GM18870 (cell line): ENCODE data around the gene ABHD1.
"Not testable (repeated sequence)": the region's sequence is repeated elsewhere in the genome, so short reads cannot be mapped to it uniquely, and the experiment has no call there.

Experiments
- ATAC-seq: cut with Tn5 transposase; IDR thresholded peaks from one replicate; pipeline ENCODE4 v1.9.1; 2021; ENCODE audit warnings: moderate library complexity; ENCODE audit not compliant: unreplicated experiment

Gene ABHD1

DNA sequence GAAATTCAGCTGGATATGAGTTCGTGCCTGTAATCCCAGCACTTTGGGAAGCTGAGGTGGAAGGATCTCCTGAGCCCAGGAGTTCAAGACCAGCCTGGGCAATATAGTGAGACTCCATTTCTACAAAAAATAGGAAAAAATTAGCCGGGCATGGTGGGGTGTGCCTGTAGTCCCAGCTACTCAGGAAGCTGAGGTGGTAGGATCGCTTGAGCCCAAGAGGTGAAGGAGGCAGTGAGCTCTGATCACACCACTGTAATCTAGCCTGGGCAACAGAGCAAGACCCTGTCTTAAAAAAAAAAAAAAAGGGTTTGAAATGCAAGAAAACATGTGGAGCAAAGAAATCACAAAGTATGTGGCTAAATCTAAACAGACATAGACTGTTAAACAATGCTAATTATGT is 14.5 kb upstream of the ABHD1 start:
- no peak for ATAC-seq

DNA sequence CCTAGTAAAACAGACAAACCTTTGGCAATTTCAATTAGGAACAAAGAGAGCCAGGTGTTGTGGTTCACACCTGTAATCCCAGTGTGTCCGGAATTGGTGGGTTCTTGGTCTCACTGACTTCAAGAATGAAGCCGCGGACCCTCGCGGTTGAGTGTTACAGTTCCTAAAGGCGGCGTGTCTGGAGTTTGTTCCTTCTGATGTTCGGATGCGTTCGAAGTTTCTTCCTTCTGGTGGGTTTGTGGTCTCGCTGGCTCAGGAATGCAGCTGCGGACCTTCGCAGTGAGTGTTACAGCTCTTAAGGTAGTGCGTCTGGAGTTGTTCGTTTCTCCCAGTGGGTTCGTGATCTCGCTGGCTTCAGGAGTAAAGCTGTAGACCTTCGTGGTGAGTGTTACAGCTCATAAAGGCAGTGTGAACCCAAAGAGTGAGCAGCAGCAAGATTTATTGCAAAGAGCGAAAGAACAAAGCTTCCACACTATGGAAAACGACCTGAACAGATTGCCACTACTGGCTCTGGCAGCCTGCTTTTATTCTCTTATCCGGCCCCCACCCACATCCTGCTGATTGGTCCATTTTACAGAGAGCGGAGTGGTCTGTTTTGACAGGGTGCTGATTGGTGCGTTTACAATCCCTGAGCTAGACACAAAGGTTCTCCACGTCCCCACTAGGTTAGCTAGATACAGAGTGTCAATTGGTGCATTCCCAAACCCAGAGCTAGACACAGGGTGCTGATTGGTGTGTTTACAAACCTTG is 12.8 kb upstream of the ABHD1 start:
- ATAC-seq: not testable (repeated sequence)

DNA sequence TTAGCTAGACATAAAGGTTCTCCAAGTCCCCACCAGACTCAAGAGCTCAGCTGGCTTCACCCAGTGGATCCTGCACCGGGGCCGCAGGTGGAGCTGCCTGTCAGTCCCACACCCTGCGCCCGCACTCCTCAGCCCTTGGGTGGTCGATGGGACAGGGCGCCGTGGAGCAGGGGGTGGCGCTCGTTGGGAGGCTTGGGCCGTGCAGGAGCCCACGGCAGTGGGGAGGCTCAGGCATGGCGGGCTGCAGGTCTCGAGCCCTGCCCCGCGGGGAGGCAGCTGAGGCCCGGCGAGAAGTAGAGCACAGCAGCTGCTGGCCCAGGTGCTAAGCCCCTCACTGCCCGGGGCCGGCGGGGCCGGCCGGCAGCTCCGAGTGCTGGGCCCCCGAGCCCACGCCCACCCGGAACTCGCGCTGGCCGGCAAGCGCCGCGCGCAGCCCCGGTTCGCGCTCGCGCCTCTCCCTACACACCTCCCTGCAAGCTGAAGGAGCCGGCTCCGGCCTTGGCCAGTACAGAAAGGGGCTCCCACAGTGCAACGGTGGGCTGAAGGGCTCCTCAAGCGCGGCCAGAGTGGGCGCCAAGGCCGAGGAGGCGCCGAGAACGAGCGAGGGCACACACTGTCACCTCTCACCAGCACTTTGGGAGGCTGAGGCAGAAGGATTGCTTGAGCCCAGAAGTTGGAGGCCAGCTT is 12.1 kb upstream of the ABHD1 start:
- not testable (repeated sequence) for ATAC-seq

DNA sequence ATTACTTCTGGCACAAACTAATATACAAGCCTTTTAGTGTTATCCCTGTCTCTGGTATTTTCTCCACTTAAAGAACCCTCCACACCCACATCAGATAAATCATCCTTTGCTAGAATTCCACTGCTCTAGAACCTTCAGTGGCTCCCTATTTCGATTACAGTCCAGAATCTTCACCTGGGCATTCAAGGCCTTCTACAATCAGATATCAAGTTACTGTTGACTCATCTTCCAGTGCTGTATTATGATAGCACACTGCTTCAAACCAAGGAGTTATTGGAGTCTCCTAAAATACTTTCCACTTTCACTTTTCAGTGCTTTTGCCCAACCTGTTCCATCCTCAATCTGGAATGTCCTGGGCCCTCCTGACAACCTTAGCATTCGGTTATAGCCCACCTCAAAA is 8.1 kb upstream of the ABHD1 start:
- ATAC-seq: no peak

DNA sequence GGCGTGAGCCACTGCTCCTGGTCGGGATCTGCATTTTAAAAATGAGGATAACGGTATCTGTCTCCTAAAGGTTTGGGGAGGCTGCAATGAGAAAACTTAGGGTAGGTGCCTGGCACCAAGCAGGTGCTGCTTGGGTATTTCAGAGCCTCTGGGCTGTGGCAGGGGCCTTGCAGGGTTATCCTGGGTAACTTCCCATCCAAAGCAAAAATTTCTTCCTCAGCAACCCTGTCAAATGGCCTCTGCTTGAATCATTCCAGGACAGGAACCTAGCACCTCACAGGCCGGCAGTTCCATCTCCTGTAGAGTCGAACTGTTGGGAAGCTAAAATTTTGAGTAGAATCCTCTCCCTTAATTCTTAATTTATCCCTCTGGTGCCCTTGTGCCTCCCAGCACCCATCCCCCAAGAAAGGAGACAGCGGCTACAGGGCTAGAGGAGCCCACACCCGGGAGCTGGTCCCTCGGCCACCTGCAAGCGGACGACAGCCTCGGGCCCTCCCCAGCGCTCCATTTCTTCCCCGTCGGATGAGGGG is 5.6 kb upstream of the ABHD1 start:
- ATAC-seq: no peak

DNA sequence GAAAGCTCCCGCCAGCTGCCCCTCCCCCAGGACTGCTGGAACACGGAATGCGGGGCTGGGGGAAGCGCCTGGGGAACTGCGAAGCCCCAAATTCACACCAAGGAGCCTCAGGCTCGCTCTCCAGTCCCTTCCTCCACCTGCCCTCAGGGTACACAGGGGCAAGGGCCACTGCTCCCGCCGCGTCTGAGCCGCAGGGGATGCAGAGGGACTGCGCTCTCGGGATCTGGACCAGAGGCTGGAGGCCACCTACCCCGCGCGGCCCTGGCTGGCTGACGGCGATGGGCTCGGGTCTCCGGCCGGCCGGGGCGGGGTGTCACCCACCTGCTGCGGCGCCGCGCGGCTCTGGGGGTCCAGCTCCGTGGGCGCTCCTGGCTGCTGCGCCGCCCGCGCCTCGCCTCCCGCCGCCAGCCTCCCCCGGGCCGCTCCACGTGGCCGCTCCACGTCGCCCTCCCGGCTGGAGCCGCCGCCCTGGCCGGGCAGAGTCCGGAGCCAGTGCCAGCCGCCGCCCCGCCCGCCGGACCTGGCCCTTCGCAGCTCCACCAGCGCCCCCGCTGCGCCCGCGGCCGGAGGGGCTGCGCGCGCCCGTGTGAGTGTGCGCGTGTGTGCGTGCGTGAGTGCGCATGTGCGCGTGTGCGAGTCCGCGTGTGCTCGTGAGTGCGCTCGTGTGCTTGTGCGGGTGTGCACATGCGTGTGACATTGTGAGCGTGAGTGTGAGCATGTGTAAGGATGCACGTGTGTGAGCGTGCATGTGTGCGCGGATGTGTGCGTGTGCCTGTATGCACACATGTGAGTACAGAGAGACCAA is 4.9 kb upstream of the ABHD1 start, which contains the start of gene CGREF1:
Gene CGREF1 (minus strand): TSS at position 604 of the 805 bp plus-strand sequence. CDS start 14,762 bp downstream, outside the sequence.
- no peak for ATAC-seq

DNA sequence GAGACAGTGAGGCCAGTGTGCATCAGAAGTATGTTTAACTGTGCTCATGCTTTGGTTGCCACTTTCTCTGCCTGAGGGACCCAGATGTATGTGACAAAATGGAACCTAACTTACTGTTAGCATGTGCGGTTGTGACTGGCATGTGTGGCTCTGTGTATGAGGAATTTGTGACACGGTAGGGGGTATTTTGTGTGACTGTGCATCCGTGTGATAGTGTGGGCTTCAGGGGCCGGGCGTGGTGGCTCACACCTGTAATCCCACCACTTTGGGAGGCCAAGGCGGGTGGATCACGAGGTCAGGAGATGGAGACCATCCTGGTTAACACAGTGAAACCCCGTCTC is 4.3 kb upstream of the ABHD1 start:
- ATAC-seq: not testable (repeated sequence)

DNA sequence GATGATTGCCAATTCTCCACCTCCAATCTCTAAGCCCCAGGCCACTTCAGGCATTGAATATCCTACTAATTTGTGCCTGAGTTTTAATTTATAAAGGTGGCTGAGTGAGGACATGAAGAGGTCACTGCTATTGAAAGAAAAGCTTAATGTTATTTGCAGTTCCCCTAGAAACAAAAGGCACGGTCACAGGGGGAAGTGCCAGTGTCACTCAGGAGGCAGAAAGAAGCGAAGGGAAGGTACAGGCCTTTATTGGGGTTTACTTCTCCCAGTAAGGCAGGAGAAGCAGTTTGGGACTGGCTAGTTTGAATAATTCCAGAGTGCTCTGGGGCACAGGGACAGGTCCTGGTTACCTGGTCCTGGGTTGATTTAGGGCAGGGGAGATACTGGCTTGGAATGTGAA is 1.7 kb upstream of the ABHD1 start:
- ATAC-seq: no peak

DNA sequence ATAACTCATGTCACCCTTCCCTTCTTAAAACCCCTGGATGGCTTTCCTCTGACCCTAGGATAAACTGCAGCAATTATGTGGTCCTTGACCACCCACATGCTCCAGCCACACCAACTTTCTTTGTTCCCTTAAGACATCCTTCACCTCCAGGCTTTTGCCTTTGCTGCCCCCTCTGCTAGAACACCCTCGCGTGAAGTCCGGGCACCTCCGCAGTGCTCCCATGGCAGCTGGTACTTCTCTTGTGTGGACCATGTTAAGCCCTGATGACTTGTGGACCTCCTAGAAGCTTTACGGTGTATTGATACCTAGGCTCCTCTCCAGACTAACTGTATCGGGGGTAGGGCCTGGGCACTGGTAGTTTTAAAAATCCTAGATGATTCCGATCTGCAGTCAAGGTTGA is 824 bp upstream of the ABHD1 start:
- no peak for ATAC-seq

DNA sequence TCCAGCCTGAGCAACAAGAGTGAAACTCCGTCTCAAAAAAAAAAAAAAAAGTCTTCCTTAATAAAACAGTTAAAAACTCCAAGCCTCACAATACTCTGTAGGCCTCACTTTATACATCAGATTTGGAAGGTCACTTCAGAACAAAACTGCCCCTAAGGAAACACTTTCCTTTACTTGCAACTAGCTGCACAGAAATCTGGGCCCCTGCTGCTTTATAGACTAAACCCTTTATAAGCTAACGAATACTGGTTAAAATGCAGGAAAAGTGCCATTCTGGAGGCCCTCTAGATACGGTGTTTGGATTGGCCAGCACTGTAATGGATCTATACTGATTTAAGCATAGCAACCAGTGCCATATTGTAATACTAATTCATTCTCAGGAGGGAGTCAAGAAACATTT is 1.5 kb downstream of the ABHD1 start:
- ATAC-seq: no peak

DNA sequence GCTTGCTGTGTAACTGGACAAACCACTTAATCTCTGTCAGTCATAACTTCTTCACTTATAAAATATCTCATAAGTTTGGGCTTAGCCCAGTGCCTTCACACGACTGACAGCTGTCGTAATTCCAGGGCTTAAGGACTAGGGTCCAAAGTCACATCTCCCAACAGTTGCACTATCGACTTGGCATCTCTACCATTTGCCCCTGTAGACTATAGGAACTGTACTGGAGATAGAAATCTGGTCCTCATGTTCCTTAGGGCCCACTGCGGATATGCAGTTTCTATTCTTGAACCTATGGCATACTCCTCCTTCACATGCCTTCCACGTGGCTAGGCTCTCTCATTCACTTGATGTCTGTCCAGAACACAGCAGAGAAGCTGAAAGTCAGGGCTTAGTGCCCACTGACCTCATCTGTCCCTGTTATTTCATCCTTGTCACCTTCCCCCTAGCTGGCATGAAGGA is 2.7 kb downstream of the ABHD1 start:
- ATAC-seq: no peak

DNA sequence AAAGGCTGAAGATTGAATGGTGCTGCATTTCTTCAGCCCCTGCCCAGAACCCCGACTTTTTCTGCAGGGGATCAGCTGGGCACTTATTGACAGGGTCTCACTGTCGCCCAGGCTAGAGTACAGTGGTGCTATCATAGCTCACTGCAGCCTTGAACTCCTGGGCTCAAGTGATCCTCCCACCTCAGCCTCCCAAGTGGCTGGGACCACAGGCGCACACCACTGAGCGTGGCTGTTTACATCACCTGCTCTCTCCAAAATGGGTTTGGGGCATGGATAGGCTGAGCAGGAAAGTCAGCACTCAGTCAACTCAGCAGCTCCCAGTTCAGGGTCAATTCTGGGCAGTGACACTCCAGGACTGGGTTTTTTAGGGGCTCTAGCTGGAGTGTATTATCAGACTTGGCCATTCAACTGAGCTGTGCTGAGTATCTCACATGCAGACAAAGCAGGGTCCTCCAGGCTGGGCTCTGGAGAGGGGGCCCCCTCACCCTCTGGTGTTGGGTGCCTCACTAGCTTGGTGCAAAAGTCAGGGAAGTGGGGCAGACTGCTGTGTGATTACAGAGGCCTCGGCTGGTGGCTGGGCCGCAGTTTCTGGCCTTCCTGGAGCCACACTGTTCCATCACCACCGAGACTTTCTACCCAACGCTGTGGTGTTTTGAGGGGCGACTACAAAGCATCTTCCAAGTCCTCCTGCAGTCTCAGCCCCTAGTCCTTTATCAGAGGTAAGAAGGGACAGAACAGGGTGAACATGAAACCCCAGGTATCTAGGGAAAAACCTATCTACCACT is 4.5 kb downstream of the ABHD1 start:
- ATAC-seq: no peak

DNA sequence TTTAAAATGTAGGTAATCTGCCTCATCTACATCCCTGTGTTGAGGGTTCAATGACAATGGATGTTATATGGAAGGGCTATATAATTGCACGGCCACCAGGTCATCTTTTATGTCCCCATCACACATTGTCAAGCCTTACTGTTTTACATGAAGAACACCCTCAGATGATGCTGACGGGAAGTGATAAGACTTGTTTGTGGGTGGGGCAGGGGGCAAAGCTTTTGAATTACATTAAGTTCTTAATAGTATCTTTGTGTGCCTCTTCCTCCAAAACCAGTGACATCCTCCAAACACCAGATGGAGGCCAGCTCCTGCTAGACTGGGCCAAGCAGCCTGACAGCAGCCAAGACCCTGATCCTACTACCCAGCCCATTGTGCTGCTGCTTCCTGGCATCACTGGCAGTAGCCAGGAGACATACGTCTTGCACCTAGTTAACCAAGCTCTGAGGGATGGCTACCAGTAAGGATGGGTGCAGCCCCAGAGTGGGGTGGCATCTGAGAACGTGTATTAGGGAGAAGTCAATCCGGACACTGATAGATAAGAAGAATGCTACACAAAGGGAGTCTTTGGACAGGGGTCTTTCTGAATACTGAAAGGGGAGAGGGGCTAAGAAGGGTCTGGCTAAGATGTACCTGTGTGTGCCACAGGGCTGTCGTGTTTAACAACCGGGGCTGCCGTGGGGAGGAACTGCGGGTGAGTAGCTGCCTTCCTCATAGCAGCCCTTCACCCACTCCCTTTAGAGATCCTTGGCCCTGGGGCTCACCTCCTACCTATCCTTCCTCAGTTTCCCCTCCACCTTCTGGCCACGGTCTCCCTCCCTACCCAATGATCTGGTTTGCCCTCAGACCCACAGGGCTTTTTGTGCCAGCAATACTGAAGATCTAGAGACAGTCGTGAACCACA is 5.3 kb downstream of the ABHD1 start:
- ATAC-seq: no peak

DNA sequence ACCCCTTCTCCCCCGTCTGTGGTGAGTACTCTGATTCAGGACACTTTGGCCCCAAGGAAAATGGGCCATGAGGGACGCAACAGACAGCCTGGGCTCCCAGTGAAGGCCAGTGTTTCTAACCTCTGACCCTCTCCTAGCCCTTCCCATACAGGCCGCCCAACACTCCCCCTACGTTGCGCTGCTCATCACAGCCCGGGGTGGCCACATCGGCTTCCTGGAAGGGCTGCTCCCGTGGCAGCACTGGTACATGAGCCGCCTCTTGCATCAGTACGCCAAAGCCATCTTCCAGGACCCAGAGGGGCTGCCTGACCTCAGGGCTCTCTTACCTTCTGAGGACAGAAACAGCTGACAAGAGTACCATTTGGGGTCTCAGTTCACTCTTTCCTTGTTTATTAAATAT is 6.8 kb downstream of the ABHD1 start:
- no peak for ATAC-seq

DNA sequence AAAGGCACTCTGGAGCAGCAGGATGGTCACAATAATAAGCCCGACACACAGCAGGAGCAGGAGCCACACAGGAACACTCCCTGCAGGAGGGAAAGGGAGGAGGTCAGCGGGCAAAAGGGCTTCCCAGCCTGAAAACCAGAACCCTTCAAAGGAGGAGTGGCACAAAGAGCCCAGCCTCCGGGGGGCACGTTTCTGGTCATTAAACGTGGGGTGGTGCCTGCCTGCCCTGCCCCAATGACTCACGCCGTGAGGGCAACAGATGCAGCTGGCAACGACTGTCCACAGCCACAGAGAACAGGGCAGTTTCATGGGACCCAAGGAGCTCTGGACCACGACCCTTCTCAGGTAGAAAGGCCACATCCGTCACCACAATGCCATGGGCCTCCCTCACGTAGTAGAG is 7.8 kb downstream of the ABHD1 start:
- ATAC-seq: no peak

DNA sequence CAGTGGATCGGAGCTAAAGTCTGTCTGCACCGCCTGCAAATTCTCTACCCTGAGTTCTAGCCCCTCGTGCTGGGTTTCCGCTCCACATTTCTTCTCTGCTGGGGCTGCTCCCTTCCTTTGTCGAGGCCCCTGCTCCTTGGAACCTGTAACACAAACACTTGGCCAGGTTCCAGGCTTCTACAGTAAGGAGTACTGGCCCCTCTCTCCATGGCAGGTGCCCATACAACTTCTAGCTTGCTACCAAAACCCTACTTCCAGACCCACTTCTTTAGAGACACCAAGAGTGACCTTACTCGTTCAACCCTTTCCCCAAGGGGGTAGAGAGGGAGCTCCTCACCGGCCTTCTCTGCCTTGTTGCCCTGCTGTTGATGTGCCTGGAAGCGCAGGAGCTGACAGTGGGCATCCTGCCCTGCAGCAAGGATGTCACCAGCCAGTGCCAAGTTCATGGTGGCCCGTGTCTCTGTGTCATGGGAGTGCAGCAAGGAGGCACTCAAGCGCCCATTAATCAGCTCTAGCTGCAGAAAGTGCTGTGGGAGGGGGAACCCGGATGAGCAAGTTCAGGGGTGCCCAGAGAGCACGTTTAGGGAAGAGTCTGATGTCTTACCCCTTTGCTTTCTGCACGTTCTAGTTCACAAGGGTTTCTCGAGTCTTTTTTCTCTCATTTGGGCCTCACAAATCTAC is 9.7 kb downstream of the ABHD1 start:
- no peak for ATAC-seq

DNA sequence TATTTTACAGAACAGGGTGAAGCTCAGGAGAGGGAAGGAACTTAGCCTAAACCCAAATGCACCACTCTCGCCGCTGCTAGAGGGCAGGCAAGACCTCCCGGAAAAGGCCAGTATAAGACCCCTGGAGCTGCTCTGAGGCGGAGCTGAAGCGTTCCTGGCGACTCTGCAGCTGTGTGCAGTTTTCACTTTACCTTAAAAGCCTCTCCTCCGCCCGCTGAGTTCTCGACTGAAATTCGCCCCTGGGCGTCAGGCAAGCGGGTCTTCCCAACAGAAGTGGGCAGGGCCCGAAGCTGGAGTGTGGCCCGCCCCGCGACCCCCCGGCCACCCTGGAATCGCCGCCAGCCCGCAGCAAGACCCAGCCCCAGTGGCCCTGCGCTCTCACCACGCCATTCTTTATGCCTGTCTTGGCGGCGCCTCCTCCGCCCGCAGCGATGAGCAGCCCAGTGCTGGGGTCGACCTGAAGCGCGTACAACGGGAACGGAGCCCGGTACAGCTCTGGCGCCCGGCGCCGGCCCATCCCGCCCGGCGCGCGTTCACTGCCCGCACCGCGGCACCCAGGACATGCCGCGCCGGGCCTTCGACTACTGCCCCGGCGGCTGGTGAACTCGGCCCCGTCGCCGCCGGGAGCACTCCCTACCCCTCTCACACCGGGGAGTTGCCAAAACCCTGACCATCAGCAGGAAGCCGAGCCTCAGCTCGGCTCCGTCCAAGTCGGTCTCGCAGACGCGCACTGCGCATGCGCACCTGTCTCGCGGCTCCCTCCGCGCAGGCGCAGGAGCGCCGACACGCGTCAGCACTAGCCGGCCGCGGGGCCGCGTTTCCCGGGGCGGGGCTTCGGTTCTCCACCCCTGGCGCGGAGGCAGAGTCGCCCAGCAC is 10.5 kb downstream of the ABHD1 start, which contains the start of gene PREB:
Gene PREB (minus strand): TSS at position 732 of the 876 bp plus-strand sequence. CDS start 215 bp downstream, at position 517.
- ATAC-seq: peak; percentile 54
